HG03565 (cell line): Measurements from ENCODE around the gene TMEM120A.

Experiments
- ATAC-seq: cut with Tn5 transposase; IDR thresholded peaks from one replicate; pipeline ENCODE4 v1.9.1; 2021; ENCODE audit warnings: mild to moderate bottlenecking, moderate library complexity; ENCODE audit not compliant: unreplicated experiment

Gene TMEM120A

DNA sequence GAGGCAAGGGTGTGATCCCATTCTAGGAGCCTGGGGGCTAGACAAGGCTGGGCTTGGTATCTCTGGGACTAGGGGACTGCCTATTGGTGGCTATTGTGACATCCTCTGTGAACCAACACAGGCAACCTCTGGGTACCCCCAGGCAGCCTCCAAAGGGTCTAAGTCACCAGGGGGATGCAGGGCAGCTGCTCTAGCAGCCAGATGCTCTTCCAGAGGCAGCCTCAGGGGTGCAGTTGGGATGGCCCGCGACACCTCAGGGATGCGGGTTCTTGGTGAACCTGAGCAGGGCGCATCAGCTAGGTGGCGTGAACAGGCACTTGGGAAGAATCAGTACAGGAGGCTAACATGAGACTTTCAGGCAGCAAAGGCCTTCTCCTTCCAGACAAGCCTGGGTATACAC is 1.6 kb upstream of the TMEM120A start:
- no peak for ATAC-seq

- ATAC-seq = no peak
Observed at GRCh38 chr7:75995052-75995471, 667 bp upstream of the TMEM120A start.

DNA sequence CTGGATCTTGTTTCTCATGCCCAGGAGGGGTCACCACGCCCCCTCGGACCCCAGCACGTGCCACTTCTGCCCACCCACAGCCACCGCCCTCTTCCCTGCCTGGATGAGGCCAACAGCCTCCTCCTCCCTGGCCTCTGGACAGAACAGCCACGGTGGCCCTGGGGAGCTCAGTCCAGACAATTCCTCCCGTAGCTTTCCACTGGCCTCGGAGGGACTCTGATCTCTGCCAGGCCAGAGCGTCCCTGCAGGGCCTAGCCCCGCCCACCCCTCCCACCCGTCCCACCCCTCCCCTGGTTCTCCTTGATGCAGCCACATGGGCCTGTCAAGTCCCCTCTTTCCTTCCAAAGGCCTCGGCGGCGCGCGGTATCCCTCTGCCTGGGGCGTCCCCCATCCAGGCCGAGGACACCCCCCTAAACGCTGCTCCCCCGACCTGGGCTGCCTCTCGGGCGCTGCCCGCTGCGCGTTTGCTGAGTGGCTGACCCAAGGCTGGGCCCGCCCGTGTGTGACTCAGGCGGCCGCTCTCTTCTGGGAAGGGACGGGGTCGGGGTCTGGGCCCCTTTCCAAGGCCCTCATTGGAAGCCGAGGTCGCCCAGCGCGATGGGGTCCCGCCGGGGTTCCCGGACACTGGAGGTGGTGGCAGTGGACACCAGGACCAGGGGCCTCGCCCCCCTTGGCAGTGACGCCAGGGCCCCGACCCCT is 557 bp downstream of the TMEM120A start:
- ATAC-seq = no peak

- no peak for ATAC-seq
Observed at GRCh38 chr7:75992083-75992755, 2.2 kb downstream of the TMEM120A start.

- no peak for ATAC-seq
Observed at GRCh38 chr7:75991531-75992082, 2.8 kb downstream of the TMEM120A start.

- no peak for ATAC-seq
Observed at GRCh38 chr7:75989500-75990388, 4.7 kb downstream of the TMEM120A start.

GRCh38 chr7:75988568-75989499 is 5.6 kb downstream of the TMEM120A start:
- no peak for ATAC-seq

DNA sequence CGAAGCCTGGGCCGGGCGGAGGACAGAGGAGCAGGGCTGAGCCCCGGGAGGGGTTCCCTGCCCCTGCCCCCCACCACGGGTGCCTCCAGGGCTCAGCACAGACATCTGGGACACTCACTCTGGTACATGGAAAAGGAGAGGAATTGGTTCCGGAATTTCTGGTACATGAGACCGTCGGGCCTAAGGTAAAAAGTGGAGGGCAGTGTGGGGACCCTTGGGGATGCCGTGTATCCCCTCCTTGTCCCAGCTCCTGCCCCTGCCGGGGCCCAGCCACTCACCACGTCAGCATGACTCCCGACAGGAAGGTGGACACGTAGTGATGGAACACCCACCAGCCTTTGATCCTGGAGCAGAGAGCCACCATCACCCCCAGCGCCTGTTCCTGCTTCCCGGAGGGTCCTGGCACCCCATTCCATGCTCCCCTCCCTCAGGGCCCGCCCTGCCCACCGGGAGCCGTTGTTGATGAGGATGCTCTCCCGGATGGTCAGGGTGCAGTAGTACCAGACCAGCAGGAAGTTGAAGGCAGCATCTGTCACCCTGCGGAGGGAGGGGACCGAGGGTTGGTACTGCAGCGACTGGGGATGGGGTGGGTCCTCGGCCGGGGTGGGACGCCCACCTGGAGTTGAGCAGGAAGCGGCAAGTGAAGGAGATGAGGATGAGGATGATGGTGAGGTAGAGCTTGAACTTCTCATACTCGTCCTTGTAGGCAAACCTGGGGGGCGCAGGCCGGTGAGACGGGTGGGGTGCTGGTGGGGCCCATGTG is 6.4 kb downstream of the TMEM120A start:
- no peak for ATAC-seq

GRCh38 chr7:75987026-75987804 is 7.2 kb downstream of the TMEM120A start:
- ATAC-seq = no peak

- no peak for ATAC-seq
Observed at GRCh38 chr7:75986147-75986781, 8.1 kb downstream of the TMEM120A start.

- ATAC-seq = no peak
Observed at GRCh38 chr7:75985518-75986146, 8.8 kb downstream of the TMEM120A start.

- no peak for ATAC-seq
Observed at GRCh38 chr7:75985009-75985517, 9.3 kb downstream of the TMEM120A start.

GRCh38 chr7:75984130-75985008 is 10.0 kb downstream of the TMEM120A start:
- ATAC-seq = no peak

- no peak for ATAC-seq
Observed at GRCh38 chr7:75983471-75984129, 10.8 kb downstream of the TMEM120A start.

DNA sequence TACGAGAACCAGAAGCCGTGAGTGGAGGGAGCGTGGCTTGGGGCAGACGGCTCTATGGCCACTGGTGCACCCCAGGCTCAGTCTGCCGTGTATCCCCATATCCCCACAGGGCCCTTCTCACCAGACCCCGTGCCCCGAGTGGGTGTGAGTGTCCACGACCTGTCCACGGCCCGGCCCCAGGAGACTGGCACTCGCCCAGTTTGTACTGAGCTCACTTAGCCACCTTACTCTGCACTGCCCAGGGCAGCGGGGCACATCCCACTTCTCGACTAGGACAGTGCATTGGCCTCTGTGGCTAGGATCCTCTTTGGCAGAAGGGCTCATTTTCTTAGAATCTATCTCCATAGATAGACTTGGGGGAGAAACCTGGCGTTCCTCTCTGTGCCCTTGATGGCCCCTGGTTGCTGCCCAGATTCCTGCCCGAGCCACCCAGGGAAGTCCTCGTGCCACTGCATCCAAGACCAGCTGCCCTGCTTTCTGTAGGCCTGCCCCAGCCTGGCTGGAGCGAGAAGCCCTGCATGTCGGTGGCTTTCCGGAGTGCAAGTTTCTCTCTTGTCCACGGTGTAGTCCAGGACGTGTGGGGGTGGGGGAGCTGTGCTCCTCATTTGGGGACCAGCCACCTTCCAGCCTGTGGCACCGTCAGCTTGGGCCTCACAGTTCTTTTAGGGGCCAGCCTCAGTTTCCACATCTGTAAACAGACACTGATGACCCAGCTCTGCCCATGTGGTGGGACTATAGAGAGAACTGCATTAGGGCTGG is 11.9 kb downstream of the TMEM120A start:
- ATAC-seq = no peak
